Measurements from ENCODE around the gene FZD10. TPM values are rescaled to one million over a fixed set of nuclear protein-coding genes. Genes with fewer than 3 reads are reported as not detected.

Gene FZD10
- total RNA-seq, 4 donors from 2014 or later: 1.2 to 4.7 (median 2.5) TPM

GRCh38 chr12:130141901-130142683 is 20.2 kb upstream of the FZD10 start:
- Histone ChIP-seq H3K36me3 (no peaks in the 10 kb centered on the region), H3K4me1 (no peaks in the 10 kb centered on the region), H3K27me3 (no peaks in the 10 kb centered on the region), H3K4me3 (replicated peaks in 1 of 3) (no peak overlapping the region), H3K9me3 (no peaks in the 10 kb centered on the region), H3K27ac (no peak overlapping the region)
- no peak for DNase-seq
- intact Hi-C loops (cut with DNase I): no loop called here
- WGBS, 2 donors: 73 to 74% methylated on average over 14 to 17 of the region's 18 CpGs
- TF ChIP-seq, protein P1, sequence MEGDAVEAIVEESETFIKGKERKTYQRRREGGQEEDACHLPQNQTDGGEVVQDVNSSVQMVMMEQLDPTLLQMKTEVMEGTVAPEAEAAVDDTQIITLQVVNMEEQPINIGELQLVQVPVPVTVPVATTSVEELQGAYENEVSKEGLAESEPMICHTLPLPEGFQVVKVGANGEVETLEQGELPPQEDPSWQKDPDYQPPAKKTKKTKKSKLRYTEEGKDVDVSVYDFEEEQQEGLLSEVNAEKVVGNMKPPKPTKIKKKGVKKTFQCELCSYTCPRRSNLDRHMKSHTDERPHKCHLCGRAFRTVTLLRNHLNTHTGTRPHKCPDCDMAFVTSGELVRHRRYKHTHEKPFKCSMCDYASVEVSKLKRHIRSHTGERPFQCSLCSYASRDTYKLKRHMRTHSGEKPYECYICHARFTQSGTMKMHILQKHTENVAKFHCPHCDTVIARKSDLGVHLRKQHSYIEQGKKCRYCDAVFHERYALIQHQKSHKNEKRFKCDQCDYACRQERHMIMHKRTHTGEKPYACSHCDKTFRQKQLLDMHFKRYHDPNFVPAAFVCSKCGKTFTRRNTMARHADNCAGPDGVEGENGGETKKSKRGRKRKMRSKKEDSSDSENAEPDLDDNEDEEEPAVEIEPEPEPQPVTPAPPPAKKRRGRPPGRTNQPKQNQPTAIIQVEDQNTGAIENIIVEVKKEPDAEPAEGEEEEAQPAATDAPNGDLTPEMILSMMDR (IDR thresholded peaks at IDR 0.05): no peak
- no peak for TF ChIP-seq POLR2A (IDR thresholded peaks at IDR 0.05)

- Histone ChIP-seq H3K27ac (no peak overlapping the region), H3K36me3 (no peaks in the 10 kb centered on the region), H3K4me1 (no peaks in the 10 kb centered on the region), H3K27me3 (no peaks in the 10 kb centered on the region), H3K4me3 (replicated peaks in 1 of 3) (no peak overlapping the region), H3K9me3 (no peaks in the 10 kb centered on the region)
- TF ChIP-seq POLR2A (IDR thresholded peaks at IDR 0.05): no peak
- TF ChIP-seq, protein P1 (IDR thresholded peaks at IDR 0.05): no peak
- intact Hi-C loops (cut with DNase I): no loop called here
- 77 to 78% methylated on average over 11 to 14 of the region's 14 CpGs for WGBS, 2 donors
- DNase-seq: no peak
These were observed 19.5 kb upstream of the FZD10 start for GRCh38 chr12:130142736-130143135.

DNA sequence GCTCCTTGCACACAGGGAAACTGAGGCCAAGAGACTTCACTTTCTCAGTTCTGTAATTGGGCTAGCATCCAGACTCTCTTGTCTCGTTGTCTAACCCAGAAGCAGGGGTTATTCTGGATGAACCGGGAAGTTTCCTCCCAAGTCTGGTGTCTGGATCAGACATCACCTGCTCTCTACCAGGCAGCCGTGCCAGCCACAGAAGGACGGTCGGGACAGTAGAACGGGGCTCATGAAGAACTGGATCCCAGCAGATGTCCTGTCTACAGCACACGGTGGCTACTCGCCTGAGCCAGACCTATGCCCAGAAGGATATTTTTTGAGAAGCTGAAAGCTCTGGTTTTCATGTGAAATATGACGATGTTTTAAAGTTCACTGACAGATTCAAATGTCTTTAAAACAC is 19.1 kb upstream of the FZD10 start:
- H3K4me3 ChIP-seq (replicated peaks in 1 of 3): no peak overlapping the region
- no peak for DNase-seq
- H3K27ac ChIP-seq: no peak overlapping the region
- 84 to 91% methylated on average over 9 of the region's 9 CpGs for WGBS, 2 donors
- intact Hi-C loops (cut with DNase I): no loop called here
- H3K36me3 ChIP-seq: no peaks in the 10 kb centered on the region
- TF ChIP-seq, protein P1 (IDR thresholded peaks at IDR 0.05): no peak
- TF ChIP-seq POLR2A (IDR thresholded peaks at IDR 0.05): no peak
- H3K27me3 ChIP-seq: no peaks in the 10 kb centered on the region
- no peaks in the 10 kb centered on the region for H3K4me1 ChIP-seq
- no peaks in the 10 kb centered on the region for H3K9me3 ChIP-seq

DNA sequence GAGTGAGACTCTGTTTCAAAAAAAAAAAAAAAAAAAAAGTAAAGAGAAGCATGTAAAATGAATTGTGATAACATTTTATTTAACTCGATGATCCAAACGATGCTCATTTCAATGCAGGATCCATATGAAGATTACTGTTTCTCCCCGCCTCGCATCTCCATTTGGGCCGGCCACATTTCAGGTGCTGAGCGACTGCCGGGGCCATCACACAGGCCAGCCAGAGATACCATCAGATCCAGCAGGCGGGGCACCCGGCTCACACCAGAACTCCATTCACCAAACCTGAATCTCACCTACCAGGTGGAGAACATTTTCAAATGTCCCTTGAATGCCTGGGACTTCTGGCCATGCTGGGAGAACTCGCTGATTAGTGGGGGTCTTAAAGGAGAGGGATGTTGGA is 18.0 kb upstream of the FZD10 start:
- no peaks in the 10 kb centered on the region for H3K27me3 ChIP-seq
- 92% methylated on average over 10 of the region's 10 CpGs for WGBS, 2 donors
- intact Hi-C loops (cut with DNase I): no loop called here
- DNase-seq: no peak
- no peaks in the 10 kb centered on the region for H3K4me1 ChIP-seq
- H3K27ac ChIP-seq: no peak overlapping the region
- no peaks in the 10 kb centered on the region for H3K36me3 ChIP-seq
- TF ChIP-seq, protein P1 (IDR thresholded peaks at IDR 0.05): no peak
- TF ChIP-seq POLR2A (IDR thresholded peaks at IDR 0.05): no peak
- no peak overlapping the region for H3K4me3 ChIP-seq (replicated peaks in 1 of 3)
- no peaks in the 10 kb centered on the region for H3K9me3 ChIP-seq

DNA sequence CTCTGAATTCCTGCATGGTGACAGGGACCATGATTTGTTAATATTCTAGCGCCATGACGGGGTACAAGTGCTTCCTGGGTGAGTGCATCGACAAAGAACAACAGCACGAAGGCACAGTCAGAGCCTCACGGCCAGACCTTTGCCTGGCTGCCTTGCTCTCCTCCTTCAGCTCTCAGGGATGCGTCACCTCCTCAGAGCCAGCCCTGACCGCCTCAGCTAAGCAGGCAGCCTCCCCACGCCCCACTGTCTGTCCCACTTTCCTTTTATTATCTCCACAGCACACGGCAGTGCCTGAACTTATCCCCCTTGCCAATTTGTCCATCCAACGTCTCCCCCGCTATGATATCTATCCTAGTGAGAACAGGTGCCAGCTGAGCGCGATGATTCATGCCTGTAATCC is 16.5 kb upstream of the FZD10 start:
- H3K9me3 ChIP-seq: no peaks in the 10 kb centered on the region
- intact Hi-C loops (cut with DNase I): no loop called here
- TF ChIP-seq POLR2A (IDR thresholded peaks at IDR 0.05): no peak
- TF ChIP-seq, protein P1 (IDR thresholded peaks at IDR 0.05): no peak
- H3K4me1 ChIP-seq: no peaks in the 10 kb centered on the region
- no peak for DNase-seq
- no peaks in the 10 kb centered on the region for H3K36me3 ChIP-seq
- H3K4me3 ChIP-seq (replicated peaks in 1 of 3): no peak overlapping the region
- H3K27me3 ChIP-seq: no peaks in the 10 kb centered on the region
- H3K27ac ChIP-seq: no peak overlapping the region
- WGBS, 2 donors: 56 to 60% methylated on average over 13 of the region's 13 CpGs

Data from thyroid gland (tissue), 4 donors.